ENCODE results near the gene PLEKHG7.
"Not testable (repeated sequence)": the region's sequence is repeated elsewhere in the genome, so short reads cannot be mapped to it uniquely, and the experiment has no call there.

PLEKHG7 gene, protein sequence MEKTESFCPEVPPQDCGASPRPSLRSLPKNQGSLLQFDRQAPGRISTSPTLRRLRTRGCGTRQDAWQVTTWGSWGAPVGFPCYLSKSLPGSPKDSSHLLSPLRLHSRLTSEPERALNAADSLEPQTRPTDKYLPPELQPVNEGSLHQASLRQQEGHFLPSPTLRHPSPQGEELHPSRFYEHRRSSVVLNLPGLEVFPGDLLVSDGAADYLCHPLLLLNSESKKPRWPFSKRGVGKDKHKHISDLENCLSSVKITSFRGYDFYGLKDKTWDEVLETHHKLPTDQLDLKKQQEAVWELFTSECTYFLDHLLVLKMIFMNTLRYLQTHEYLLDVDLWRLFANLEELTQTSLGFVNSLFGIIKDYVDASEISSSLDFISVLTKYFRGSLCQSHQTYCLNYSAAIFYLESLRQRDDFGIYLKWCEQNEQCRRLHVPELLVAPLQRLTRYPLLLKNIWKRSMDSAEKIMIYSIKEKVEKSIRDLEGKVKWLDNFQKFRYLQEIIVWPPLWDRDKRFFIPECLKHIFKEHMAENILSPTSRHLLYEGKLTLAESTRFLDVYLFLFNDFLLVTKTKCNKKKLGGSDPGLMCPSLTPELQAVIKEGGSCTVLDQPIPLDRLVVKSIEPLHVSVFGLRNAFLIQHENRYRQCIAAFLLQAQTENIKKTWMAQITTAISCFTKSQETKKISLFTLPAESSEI

DNA sequence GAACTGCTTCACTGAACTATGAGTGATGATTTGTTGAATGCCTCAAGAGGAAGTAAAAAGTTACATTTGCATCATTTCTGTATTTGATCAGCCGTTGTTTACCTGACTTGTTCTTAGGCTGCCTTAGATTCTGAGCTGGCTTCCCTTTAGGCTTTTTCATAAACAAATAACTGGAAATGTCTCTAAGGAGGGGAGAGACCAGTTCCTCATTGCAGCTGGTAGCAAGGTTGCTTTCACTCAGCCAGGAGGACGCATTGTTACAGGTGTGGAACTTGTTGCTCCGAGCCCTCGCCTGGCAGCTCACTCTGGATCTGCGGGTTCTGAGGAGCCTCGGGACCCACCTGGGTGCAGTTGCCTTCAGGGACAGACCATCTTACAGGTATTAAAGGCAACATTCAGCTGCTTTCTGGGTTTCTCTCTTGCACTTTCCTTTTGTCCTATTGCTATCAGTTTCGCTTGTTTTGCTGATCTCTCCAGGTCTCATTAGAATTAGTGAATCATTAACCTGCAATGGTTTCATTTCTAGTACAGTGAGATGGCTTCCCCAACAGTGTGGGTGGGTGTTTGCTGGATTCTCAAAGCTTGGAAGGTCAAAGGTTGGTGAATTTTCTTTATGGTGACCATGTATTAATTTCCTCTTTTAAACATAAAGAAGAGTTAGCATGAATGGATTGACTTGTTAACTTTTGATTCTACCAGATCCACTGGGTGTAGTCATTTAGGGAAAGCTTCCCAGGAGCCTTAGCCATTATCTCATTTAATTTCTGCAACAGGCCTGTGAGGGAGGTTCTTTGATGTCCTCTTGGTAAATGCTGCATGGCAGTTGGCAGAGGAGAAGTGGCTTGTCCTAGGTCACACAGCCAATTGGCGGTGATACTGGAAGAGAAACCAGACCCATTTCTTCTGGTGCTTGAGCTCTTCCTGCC, at the start of gene PLEKHG7:
Gene PLEKHG7 (plus strand): TSS at position 236 of the 926 bp plus-strand sequence. CDS start 3,643 bp downstream, outside the sequence.
- peak within 1 kb of the TSS; percentile 32 for H3K27ac Mint-ChIP-seq (ENCODE audit: low read depth)
- ATAC-seq (replicated peaks; ENCODE audit: extremely low read depth, poor library complexity, severe bottlenecking) (peak; percentile 19), DNase-seq (ENCODE audit: low spot score in 2 of 2) (no peak)
- no peaks in the 10 kb centered on the region for H3K4me1 Mint-ChIP-seq
- H3K4me3 Mint-ChIP-seq = no peak within 1 kb of the TSS
- no peaks in the 10 kb centered on the region for H3K9me3 Mint-ChIP-seq
- H3K36me3 Mint-ChIP-seq (ENCODE audit: insufficient read depth) = no peaks in the 10 kb centered on the region
- peaks cover 2% of the 10 kb centered on the region for H3K27me3 Mint-ChIP-seq

DNA sequence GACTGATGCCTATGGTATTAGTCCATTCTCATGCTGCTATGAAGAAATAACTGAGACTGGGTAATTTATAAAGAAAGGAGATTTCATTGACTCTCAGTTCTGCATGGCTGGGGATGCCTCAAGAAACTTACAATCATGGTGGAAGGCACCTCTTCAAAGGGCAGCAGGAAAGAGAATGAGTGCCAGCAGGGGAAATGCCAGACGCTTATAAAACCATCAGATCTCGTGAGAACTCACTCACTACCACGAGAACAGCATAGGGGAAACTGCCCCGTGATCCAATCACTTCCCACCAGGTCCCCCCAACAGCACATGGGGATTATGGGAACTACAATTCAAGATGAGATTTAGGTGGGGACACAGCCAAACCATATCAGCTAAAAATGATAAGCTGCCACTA, 48.5 kb upstream of the PLEKHG7 start:
- not testable (repeated sequence) for H3K4me3 Mint-ChIP-seq; H3K4me1 Mint-ChIP-seq; ATAC-seq (replicated peaks; ENCODE audit: extremely low read depth, poor library complexity, severe bottlenecking); H3K36me3 Mint-ChIP-seq (ENCODE audit: insufficient read depth); H3K9me3 Mint-ChIP-seq; DNase-seq (ENCODE audit: low spot score in 2 of 2); H3K27ac Mint-ChIP-seq (ENCODE audit: low read depth); H3K27me3 Mint-ChIP-seq

DNA sequence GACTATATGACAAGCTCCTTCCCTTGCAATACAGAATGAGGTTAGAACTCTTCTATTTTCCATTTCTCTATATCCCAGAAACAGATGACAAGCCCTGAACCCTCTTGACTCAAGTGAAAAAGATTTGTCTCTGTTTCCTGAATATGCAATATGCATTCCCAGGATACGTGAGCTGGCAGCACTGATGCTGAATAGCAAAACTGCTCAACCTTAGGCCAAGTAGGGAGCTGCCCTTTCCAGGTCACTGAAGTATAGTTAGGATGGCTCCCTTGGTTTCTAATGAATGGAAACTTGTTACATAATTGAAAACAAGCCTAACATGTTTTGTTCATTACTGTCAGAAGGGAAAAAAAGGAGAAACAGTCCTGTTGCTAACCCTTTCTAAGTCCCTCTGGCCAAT, 47.9 kb upstream of the PLEKHG7 start:
- H3K27ac Mint-ChIP-seq (ENCODE audit: low read depth) = no peak overlapping the region
- no peak overlapping the region for H3K4me3 Mint-ChIP-seq
- no peak for ATAC-seq (replicated peaks; ENCODE audit: extremely low read depth, poor library complexity, severe bottlenecking)
- no peak for DNase-seq (ENCODE audit: low spot score in 2 of 2)
- H3K27me3 Mint-ChIP-seq = no peaks in the 10 kb centered on the region
- H3K36me3 Mint-ChIP-seq (ENCODE audit: insufficient read depth) = no peaks in the 10 kb centered on the region
- no peaks in the 10 kb centered on the region for H3K9me3 Mint-ChIP-seq
- peaks cover 3% of the 10 kb centered on the region for H3K4me1 Mint-ChIP-seq

DNA sequence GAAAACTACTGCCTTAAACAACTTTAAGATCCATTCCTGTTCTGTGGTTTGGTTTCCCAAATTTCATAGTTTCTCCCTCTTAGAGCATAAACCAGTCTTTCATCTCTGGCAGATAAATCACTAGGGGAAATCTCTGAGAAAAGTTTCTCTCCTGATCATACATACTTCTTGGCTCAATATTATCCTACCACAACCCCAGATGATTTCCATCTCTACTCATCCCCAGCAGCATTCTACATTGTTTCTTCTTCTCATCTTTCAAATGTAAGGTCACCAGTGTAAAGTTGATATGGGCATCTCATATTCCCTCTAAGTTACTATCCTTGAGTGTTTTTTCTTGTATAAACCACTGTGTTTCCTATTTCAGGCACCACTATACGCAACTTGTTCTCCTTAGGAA, 45.9 kb upstream of the PLEKHG7 start:
- Mint-ChIP-seq H3K27ac (ENCODE audit: low read depth) (no peak overlapping the region), H3K4me1 (no peaks in the 10 kb centered on the region), H3K4me3 (no peak overlapping the region), H3K9me3 (no peaks in the 10 kb centered on the region), H3K27me3 (no peaks in the 10 kb centered on the region), H3K36me3 (ENCODE audit: insufficient read depth) (no peaks in the 10 kb centered on the region)
- ATAC-seq (replicated peaks; ENCODE audit: extremely low read depth, poor library complexity, severe bottlenecking) = no peak
- no peak for DNase-seq (ENCODE audit: low spot score in 2 of 2)

DNA sequence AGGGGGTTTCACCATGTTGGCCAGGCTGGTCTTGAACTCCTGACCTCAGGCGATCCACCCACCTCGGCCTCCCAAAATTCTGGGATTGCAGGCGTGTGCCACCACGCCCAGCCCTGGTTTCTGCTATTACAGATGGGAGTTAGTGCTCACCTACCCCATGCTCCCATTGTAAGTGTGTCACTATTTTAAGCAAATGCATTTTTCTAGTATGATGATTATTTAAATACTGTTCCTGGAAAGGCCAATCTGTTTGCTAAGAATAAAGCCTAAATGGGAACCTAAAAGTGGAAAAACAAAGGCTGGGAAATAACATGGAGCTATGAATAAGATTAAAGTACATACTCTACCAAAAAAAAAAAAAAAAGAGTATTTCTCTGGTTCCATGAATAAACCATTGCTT, 45.0 kb upstream of the PLEKHG7 start:
- ATAC-seq (replicated peaks; ENCODE audit: extremely low read depth, poor library complexity, severe bottlenecking) (no peak), DNase-seq (ENCODE audit: low spot score in 2 of 2) (no peak)
- no peaks in the 10 kb centered on the region for H3K4me1 Mint-ChIP-seq
- H3K4me3 Mint-ChIP-seq = no peak overlapping the region
- H3K36me3 Mint-ChIP-seq (ENCODE audit: insufficient read depth) = no peaks in the 10 kb centered on the region
- H3K9me3 Mint-ChIP-seq = no peaks in the 10 kb centered on the region
- no peak overlapping the region for H3K27ac Mint-ChIP-seq (ENCODE audit: low read depth)
- H3K27me3 Mint-ChIP-seq = no peaks in the 10 kb centered on the region

DNA sequence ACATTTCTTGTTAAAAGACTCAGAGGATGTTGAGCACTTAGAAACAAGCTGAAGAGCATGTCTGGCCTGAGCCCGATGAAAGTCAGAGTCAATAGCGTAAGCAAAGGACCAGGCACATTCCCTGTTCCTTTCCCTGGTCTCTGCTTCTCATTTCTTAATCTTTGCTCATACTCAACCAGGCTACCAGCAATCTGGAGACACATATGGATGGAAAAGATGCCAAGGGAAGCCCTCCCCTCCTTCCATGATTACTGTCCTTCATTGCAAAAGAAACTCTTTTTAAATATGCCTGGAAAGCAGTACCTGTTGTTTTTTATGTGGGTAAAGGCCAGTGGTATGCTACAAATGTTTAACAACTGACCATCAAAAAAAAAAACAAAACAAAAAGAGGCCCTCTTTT, 44.2 kb upstream of the PLEKHG7 start:
- H3K4me3 Mint-ChIP-seq = no peak overlapping the region
- H3K36me3 Mint-ChIP-seq (ENCODE audit: insufficient read depth) = no peaks in the 10 kb centered on the region
- no peak overlapping the region for H3K27ac Mint-ChIP-seq (ENCODE audit: low read depth)
- H3K9me3 Mint-ChIP-seq = no peaks in the 10 kb centered on the region
- no peaks in the 10 kb centered on the region for H3K27me3 Mint-ChIP-seq
- ATAC-seq (replicated peaks; ENCODE audit: extremely low read depth, poor library complexity, severe bottlenecking) (no peak), DNase-seq (ENCODE audit: low spot score in 2 of 2) (no peak)
- H3K4me1 Mint-ChIP-seq = no peaks in the 10 kb centered on the region

DNA sequence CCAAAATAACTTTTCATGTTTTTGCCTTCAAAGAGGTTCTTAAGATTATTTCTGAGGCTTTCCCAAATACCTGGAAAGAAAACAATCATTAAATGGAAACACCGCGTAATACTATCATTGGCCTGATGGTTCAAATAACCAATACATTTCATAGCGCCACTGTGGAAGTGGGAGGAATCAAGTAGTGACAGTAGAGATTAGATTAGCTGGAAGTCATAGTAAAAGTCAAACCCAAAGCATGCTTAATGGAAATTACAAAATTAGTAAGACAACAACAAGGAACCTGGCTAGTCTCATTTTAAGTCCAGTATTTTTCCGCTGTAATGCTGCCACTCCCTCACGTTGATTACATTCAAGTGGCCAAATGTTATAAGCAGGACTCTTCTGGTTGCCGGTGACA, 41.5 kb upstream of the PLEKHG7 start:
- Mint-ChIP-seq H3K4me3 (no peak overlapping the region), H3K9me3 (no peaks in the 10 kb centered on the region), H3K27me3 (no peaks in the 10 kb centered on the region), H3K4me1 (no peaks in the 10 kb centered on the region), H3K27ac (ENCODE audit: low read depth) (no peak overlapping the region), H3K36me3 (ENCODE audit: insufficient read depth) (no peaks in the 10 kb centered on the region)
- ATAC-seq (replicated peaks; ENCODE audit: extremely low read depth, poor library complexity, severe bottlenecking) = no peak
- no peak for DNase-seq (ENCODE audit: low spot score in 2 of 2)

DNA sequence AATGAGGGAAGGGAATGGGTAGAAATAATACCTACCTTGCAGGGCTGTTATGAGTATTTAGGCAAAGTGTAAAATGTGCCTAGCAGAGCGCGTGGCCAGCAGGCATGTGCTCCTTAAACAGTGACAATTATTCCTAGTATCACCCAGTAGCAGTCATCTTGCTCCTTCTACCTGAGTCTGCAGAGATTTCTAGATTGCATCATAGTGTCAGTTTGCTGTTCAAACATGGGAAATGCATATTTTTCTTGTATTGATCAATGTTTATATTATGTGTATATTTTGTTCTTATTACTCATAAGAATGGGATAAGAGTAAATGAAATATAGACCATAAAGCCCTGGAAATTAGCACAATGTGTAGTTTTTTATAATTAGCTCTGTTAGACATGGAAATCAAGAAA, 37.3 kb upstream of the PLEKHG7 start:
- H3K27me3 Mint-ChIP-seq = peaks cover under 1% of the 10 kb centered on the region
- H3K27ac Mint-ChIP-seq (ENCODE audit: low read depth) = no peak overlapping the region
- no peaks in the 10 kb centered on the region for H3K9me3 Mint-ChIP-seq
- no peaks in the 10 kb centered on the region for H3K36me3 Mint-ChIP-seq (ENCODE audit: insufficient read depth)
- no peak for DNase-seq (ENCODE audit: low spot score in 2 of 2)
- H3K4me1 Mint-ChIP-seq = no peaks in the 10 kb centered on the region
- no peak overlapping the region for H3K4me3 Mint-ChIP-seq
- no peak for ATAC-seq (replicated peaks; ENCODE audit: extremely low read depth, poor library complexity, severe bottlenecking)

DNA sequence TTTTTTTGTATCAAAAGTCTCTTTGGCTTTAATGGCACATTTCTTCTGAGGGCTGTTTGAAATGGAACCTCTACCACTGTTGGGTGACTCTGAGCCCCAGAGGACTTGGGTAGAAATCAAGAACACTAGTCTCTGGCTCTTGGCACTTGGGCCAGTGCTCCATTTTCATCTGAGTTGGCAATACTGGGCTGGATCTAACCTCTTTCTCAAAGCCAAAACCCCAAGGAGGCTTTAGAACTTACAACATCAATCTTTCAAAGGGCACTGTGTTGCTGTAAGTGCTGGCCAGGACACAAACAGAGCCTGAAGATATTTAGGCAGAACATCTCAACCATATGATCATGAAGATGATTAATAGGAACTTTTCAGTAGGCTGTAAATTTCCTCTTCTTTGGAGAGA, 34.0 kb upstream of the PLEKHG7 start:
- Mint-ChIP-seq H3K4me1 (no peaks in the 10 kb centered on the region), H3K9me3 (no peaks in the 10 kb centered on the region), H3K27ac (ENCODE audit: low read depth) (no peak overlapping the region), H3K27me3 (peaks cover 8% of the 10 kb centered on the region), H3K4me3 (no peak overlapping the region), H3K36me3 (ENCODE audit: insufficient read depth) (no peaks in the 10 kb centered on the region)
- ATAC-seq (replicated peaks; ENCODE audit: extremely low read depth, poor library complexity, severe bottlenecking) = no peak
- DNase-seq (ENCODE audit: low spot score in 2 of 2) = no peak

DNA sequence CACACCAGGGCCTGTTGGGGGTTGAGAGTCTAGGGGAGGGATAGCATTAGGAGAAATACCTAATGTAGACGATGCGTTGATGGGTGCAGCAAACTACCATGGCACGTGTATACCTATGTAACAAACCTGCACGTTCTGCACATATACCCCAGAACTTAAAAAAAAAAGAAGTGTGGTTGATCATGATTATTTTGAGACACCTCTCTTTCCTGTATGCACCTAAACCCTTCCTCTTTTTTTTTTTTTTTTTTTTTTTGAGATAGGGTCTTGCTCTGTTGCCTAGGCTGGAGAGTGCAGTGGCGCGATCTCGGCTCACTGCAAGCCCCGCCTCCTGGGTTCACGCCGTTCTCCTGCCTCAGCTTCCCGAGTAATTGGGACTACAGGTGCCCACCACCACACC, 31.3 kb upstream of the PLEKHG7 start:
- H3K4me3 Mint-ChIP-seq; H3K4me1 Mint-ChIP-seq; H3K9me3 Mint-ChIP-seq; DNase-seq (ENCODE audit: low spot score in 2 of 2); H3K27ac Mint-ChIP-seq (ENCODE audit: low read depth); H3K27me3 Mint-ChIP-seq; H3K36me3 Mint-ChIP-seq (ENCODE audit: insufficient read depth); ATAC-seq (replicated peaks; ENCODE audit: extremely low read depth, poor library complexity, severe bottlenecking): not testable (repeated sequence)

DNA sequence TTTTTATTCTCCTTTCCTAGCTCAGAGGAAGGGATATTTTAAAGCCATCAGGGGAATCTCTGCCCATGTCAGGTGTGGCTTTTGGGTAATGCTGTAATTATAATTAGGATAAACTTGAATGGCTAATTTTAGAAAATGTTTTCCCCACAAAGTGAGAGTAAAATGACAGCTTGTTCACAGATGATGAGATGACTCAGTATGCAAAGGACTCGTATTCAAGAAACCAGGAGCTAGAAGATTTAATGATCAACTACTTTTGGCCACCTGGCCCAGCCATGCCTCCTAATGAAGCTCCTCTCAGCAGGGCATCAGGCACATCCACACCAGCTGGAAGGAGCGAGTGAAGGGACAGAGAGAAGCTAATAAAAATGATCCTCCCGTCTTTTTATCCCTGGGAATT, 29.0 kb upstream of the PLEKHG7 start:
- Mint-ChIP-seq H3K9me3 (no peaks in the 10 kb centered on the region), H3K27me3 (peaks cover 8% of the 10 kb centered on the region), H3K4me3 (no peak overlapping the region), H3K4me1 (peaks cover 9% of the 10 kb centered on the region), H3K27ac (ENCODE audit: low read depth) (no peak overlapping the region), H3K36me3 (ENCODE audit: insufficient read depth) (no peaks in the 10 kb centered on the region)
- no peak for ATAC-seq (replicated peaks; ENCODE audit: extremely low read depth, poor library complexity, severe bottlenecking)
- DNase-seq (ENCODE audit: low spot score in 2 of 2) = no peak

DNA sequence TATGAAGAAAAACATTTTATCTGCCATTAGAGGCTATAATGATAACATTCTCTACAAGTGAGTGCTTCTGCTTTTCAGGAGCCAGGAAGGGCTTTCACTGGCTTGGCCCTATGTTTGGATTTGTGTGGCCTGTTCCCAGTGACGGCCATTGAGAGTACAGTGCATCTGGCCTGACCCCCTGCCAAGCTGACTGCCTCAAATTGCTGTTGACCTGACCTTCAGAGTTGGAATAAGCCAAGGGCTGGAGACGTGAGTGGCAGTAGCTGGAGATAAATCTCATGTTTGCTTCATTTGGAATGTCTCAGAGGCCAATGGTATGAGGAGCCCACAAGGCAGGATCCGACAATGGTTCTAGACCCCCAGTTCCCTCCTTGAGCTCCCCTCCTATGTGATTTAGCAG, 28.3 kb upstream of the PLEKHG7 start:
- no peaks in the 10 kb centered on the region for H3K36me3 Mint-ChIP-seq (ENCODE audit: insufficient read depth)
- no peaks in the 10 kb centered on the region for H3K9me3 Mint-ChIP-seq
- no peak overlapping the region for H3K27ac Mint-ChIP-seq (ENCODE audit: low read depth)
- ATAC-seq (replicated peaks; ENCODE audit: extremely low read depth, poor library complexity, severe bottlenecking) = no peak
- DNase-seq (ENCODE audit: low spot score in 2 of 2) = no peak
- H3K27me3 Mint-ChIP-seq = peaks cover 8% of the 10 kb centered on the region
- H3K4me3 Mint-ChIP-seq = no peak overlapping the region
- peaks cover 9% of the 10 kb centered on the region for H3K4me1 Mint-ChIP-seq
